SK-N-SH (cell line): ENCODE data around the gene MAOA. TPM values are rescaled to one million over a fixed set of nuclear protein-coding genes. Genes with fewer than 3 reads are reported as not detected.

Experiments
- CTCF ChIA-PET: fragments of 300-600, 350-600 bp; formaldehyde crosslinking; extraction: SDS; loops from one replicate; lab custom pipeline; 2021; lab: Yijun Ruan, JAX
- POLR2A ChIA-PET: fragments of 350-600 bp; sonication (Branson Sonifier 250); formaldehyde crosslinking; extraction: SDS; loops from one replicate; lab custom pipeline; 2020; ENCODE audit warnings: antibody characterized with exemption, inconsistent platforms; lab: Yijun Ruan, JAX
- DNase-seq: peaks from one replicate; pipeline ENCODE4 v3.0.0; 2012
- H2AFZ ChIP-seq: fragments of 200-600 bp; sonication (generic); 2 replicates; pipeline ENCODE4 v1.8.1; 2016; ENCODE audit warnings: antibody characterized with exemption, mild to moderate bottlenecking, low read depth
- H3F3A ChIP-seq: fragments of 200-600 bp; sonication (generic); replicated peaks from 2 replicates; pipeline ENCODE3; 2016; ENCODE audit warnings: antibody characterized with exemption, mild to moderate bottlenecking; ENCODE audit not compliant: insufficient read depth
- H3K27ac ChIP-seq, 2 experiments: fragments of 200-500 bp in 1 of 2; fragments of 200-600 bp in 1 of 2; sonication (Bioruptor generic) in 1 of 2; sonication (generic), shearing (Covaris generic) in 1 of 2; 2 replicates each; pipeline versions ENCODE4 v1.5.1 to v1.6.1; 2014 to 2016; ENCODE audit warnings: low read depth in 2 of 2, inconsistent platforms in 1 of 2, low read length in 1 of 2, mild to moderate bottlenecking in 1 of 2, mixed read lengths in 1 of 2
- H3K27me3 ChIP-seq: fragments of 200-600 bp; sonication (generic), shearing (Covaris generic); 2 replicates; pipeline ENCODE4 v1.6.1; 2016; ENCODE audit warnings: mixed run types; ENCODE audit not compliant: insufficient read depth
- H3K36me3 ChIP-seq, 2 experiments: fragments of 200-500 bp in 1 of 2; fragments of 200-600 bp in 1 of 2; sonication (Bioruptor generic) in 1 of 2; sonication (generic) in 1 of 2; replicated peaks in 1 of 2; 2 replicates each; pipeline versions ENCODE3 to v1.5.1; 2014 to 2016; ENCODE audit warnings: low read length in 1 of 2, mild to moderate bottlenecking in 1 of 2; ENCODE audit not compliant: insufficient read depth in 2 of 2, control insufficient read depth in 1 of 2
- H3K4me1 ChIP-seq, 2 experiments: fragments of 200-500 bp in 1 of 2; fragments of 200-600 bp in 1 of 2; sonication (Bioruptor generic) in 1 of 2; sonication (generic), shearing (Covaris generic) in 1 of 2; 2 replicates each; pipeline versions ENCODE4 v1.5.1 to v1.6.1; 2014 to 2016; ENCODE audit warnings: low read depth in 1 of 2, low read length in 1 of 2, mixed run types in 1 of 2; ENCODE audit not compliant: insufficient read depth in 2 of 2, control insufficient read depth in 1 of 2
- H3K4me2 ChIP-seq: fragments of 200-600 bp; sonication (generic), shearing (Covaris generic); 2 replicates; pipeline ENCODE4 v1.6.1; 2017; ENCODE audit warnings: mixed run types
- H3K4me3 ChIP-seq, 2 experiments: fragments of 200-500 bp in 1 of 2; fragments of 200-600 bp in 1 of 2; sonication (Bioruptor generic) in 1 of 2; sonication (generic), shearing (Covaris generic) in 1 of 2; 2 replicates each; pipeline versions ENCODE4 v1.5.1 to v1.8.1; 2014 to 2016; ENCODE audit warnings: low read depth in 2 of 2, inconsistent platforms in 1 of 2, low read length in 1 of 2, mild to moderate bottlenecking in 1 of 2, mixed read lengths in 1 of 2, moderate library complexity in 1 of 2
- H3K79me2 ChIP-seq: fragments of 200-600 bp; sonication (generic); 2 replicates; pipeline ENCODE4 v1.8.1; 2017; ENCODE audit warnings: mild to moderate bottlenecking; ENCODE audit not compliant: insufficient read depth
- H3K9ac ChIP-seq: fragments of 200-600 bp; sonication (generic); 2 replicates; pipeline ENCODE4 v1.6.1; 2017; ENCODE audit warnings: mixed run types
- H3K9me2 ChIP-seq: fragments of 200-600 bp; sonication (generic); 2 replicates; pipeline ENCODE4 v1.6.1; 2017; ENCODE audit warnings: mixed run types
- H3K9me3 ChIP-seq: fragments of 200-600 bp; sonication (generic); 2 replicates; pipeline ENCODE4 v1.6.1; 2017; ENCODE audit warnings: mixed run types, mild to moderate bottlenecking, moderate library complexity
- H4K20me1 ChIP-seq: fragments of 200-600 bp; sonication (generic); 2 replicates; pipeline ENCODE4 v1.6.1; 2017; ENCODE audit warnings: mild to moderate bottlenecking, mixed run types; ENCODE audit not compliant: insufficient read depth
- CHD2 ChIP-seq: fragments of 150-350 bp; IDR thresholded peaks from 2 replicates; pipeline ENCODE4 v1.6.1; 2018; ENCODE audit warnings: low read length; ENCODE audit not compliant: partially characterized antibody
- GABPA ChIP-seq: IDR thresholded peaks from 2 replicates; pipeline ENCODE4 v1.4.0; 2012; ENCODE audit warnings: low read depth, mild to moderate bottlenecking
- RFX5 ChIP-seq: IDR thresholded peaks from 2 replicates; pipeline ENCODE4 v1.6.1; 2012; ENCODE audit warnings: mild to moderate bottlenecking, improper control_type of control experiment, low read length
- SMC3 ChIP-seq: IDR thresholded peaks from 2 replicates; pipeline ENCODE4 v1.6.1; 2012; ENCODE audit warnings: low read depth, low read length, improper control_type of control experiment
- TEAD4 ChIP-seq: IDR thresholded peaks from 2 replicates; pipeline ENCODE4 v1.4.0; 2012; ENCODE audit warnings: mild to moderate bottlenecking, borderline replicate concordance; ENCODE audit not compliant: insufficient read depth
- YY1 ChIP-seq: IDR thresholded peaks from 2 replicates; pipeline ENCODE4 v1.4.0; 2012; ENCODE audit warnings: low read depth, mild to moderate bottlenecking
- WGBS: methylation state at CpG from one replicate; pipeline ENCODE4 v1.1.6; 2017; ENCODE audit warnings: low lambda C conversion rate; 5-methylcytosine and 5-hydroxymethylcytosine counted together
- polyA plus RNA-seq, 3 experiments: library from polyadenylated mRNA; depleted of rRNA; stranded (reverse); fragments of >200 nt; gene quantifications; 2 replicates each; pipeline ENCODE4 v1.2.3, GENCODE V29; 2012
- TF ChIP-seq, protein P1 (sequence below): fragments of 200-600 bp; sonication (generic); IDR thresholded peaks from 2 replicates; pipeline ENCODE4 v1.6.1; 2017; ENCODE audit warnings: antibody characterized with exemption, mild to moderate bottlenecking, moderate library complexity
- TF ChIP-seq, protein P2 (sequence below): IDR thresholded peaks from 2 replicates; pipeline ENCODE4 v1.6.1; 2012; ENCODE audit warnings: mild to moderate bottlenecking, low read depth, low read length, moderate library complexity

Gene MAOA
- polyA plus RNA-seq, 1 of the 3 experiments (the other 2 are of a cell fraction): 0.31 TPM

DNA sequence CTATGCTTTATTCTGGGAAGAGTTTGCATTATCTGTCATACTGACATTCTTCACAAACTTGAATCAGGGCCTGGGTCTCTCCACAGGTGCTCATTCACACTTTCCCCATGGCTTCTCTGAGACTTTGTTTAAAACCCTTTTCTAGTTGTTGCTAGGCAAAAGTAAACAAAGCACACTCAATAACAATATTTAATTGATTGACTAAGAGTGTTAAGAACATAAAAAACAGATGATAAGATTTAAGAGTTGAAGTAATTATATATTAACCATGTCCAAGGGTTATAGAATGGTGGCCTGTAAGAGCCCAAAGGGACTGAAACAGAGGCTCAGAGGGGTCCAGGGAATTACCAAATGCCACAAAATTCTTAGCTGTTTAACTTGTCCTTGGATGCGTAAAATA, 7.1 kb downstream of the MAOA start:
- POLR2A ChIA-PET: no interaction called here
- Histone ChIP-seq H3K27me3 (no peaks in the 10 kb centered on the region), H3K36me3 (no peaks in the 10 kb centered on the region), H3F3A (no peaks in the 10 kb centered on the region)
- TF ChIP-seq SMC3 (no peak), RFX5 (no peak), CHD2 (no peak), YY1 (no peak)
- TF ChIP-seq, all 33 proteins: peak for 0
- H3K4me2 ChIP-seq: no peak overlapping the region
- CTCF ChIA-PET: interaction anchor here (1.4 to 1.8 kb wide), 2 partner anchors 23 to 87 kb away, joined by 3 to 5 read pairs; no protein-coding TSS in a partner anchor
- H3K9me2 ChIP-seq: no peaks in the 10 kb centered on the region
- no peak overlapping the region for H3K27ac ChIP-seq
- no peaks in the 10 kb centered on the region for H4K20me1 ChIP-seq
- 46% methylated on average over 1 of the region's 1 CpG for whole genome bisulfite sequencing
- H3K9me3 ChIP-seq: no peaks in the 10 kb centered on the region
- no peak overlapping the region for H2AFZ ChIP-seq
- H3K4me1 ChIP-seq: no peaks in the 10 kb centered on the region; a peak in 2 of 4 replicates
- no peaks in the 10 kb centered on the region for H3K79me2 ChIP-seq
- H3K9ac ChIP-seq: no peak overlapping the region
- H3K4me3 ChIP-seq: no peak overlapping the region
- DNase-seq: no peak

DNA sequence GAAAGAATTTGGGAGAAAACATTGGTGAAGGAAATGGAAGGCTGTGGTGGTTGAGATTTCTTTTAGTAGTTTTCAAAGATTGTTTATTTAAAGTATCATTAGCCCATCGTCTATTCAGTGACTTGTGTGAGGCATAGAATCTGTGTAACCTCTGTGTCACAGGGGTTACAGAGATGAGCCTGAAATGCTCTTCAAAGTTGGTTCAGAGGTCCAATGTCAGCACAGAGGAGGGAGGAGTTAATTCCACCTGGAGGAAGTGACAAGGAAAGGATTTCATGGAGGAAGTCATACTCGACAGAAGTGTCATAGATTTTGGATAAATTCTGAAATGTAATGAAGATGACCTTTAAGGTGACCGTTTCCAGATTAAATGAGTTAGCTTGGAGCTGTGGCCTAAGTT, 8.2 kb downstream of the MAOA start:
- TF ChIP-seq, protein P1, sequence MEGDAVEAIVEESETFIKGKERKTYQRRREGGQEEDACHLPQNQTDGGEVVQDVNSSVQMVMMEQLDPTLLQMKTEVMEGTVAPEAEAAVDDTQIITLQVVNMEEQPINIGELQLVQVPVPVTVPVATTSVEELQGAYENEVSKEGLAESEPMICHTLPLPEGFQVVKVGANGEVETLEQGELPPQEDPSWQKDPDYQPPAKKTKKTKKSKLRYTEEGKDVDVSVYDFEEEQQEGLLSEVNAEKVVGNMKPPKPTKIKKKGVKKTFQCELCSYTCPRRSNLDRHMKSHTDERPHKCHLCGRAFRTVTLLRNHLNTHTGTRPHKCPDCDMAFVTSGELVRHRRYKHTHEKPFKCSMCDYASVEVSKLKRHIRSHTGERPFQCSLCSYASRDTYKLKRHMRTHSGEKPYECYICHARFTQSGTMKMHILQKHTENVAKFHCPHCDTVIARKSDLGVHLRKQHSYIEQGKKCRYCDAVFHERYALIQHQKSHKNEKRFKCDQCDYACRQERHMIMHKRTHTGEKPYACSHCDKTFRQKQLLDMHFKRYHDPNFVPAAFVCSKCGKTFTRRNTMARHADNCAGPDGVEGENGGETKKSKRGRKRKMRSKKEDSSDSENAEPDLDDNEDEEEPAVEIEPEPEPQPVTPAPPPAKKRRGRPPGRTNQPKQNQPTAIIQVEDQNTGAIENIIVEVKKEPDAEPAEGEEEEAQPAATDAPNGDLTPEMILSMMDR: no peak
- TF ChIP-seq CHD2 (no peak), GABPA (no peak), TEAD4 (no peak)
- TF ChIP-seq, protein P2, sequence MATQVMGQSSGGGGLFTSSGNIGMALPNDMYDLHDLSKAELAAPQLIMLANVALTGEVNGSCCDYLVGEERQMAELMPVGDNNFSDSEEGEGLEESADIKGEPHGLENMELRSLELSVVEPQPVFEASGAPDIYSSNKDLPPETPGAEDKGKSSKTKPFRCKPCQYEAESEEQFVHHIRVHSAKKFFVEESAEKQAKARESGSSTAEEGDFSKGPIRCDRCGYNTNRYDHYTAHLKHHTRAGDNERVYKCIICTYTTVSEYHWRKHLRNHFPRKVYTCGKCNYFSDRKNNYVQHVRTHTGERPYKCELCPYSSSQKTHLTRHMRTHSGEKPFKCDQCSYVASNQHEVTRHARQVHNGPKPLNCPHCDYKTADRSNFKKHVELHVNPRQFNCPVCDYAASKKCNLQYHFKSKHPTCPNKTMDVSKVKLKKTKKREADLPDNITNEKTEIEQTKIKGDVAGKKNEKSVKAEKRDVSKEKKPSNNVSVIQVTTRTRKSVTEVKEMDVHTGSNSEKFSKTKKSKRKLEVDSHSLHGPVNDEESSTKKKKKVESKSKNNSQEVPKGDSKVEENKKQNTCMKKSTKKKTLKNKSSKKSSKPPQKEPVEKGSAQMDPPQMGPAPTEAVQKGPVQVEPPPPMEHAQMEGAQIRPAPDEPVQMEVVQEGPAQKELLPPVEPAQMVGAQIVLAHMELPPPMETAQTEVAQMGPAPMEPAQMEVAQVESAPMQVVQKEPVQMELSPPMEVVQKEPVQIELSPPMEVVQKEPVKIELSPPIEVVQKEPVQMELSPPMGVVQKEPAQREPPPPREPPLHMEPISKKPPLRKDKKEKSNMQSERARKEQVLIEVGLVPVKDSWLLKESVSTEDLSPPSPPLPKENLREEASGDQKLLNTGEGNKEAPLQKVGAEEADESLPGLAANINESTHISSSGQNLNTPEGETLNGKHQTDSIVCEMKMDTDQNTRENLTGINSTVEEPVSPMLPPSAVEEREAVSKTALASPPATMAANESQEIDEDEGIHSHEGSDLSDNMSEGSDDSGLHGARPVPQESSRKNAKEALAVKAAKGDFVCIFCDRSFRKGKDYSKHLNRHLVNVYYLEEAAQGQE: no peak
- CTCF ChIA-PET: no interaction called here
- H2AFZ ChIP-seq: no peak overlapping the region
- no peak overlapping the region for H3K4me2 ChIP-seq
- H3K9me2 ChIP-seq: no peaks in the 10 kb centered on the region
- H3K9ac ChIP-seq: no peak overlapping the region
- no peaks in the 10 kb centered on the region for H3K36me3 ChIP-seq
- H4K20me1 ChIP-seq: no peaks in the 10 kb centered on the region
- H3K27ac ChIP-seq: no peak overlapping the region
- H3K4me1 ChIP-seq: no peaks in the 10 kb centered on the region; a peak in 1 of 4 replicates
- no peaks in the 10 kb centered on the region for H3F3A ChIP-seq
- H3K4me3 ChIP-seq: no peak overlapping the region
- H3K9me3 ChIP-seq: no peaks in the 10 kb centered on the region
- H3K27me3 ChIP-seq: no peaks in the 10 kb centered on the region
- H3K79me2 ChIP-seq: no peaks in the 10 kb centered on the region
- POLR2A ChIA-PET: no interaction called here
- no peak for DNase-seq
- 23% methylated on average over 3 of the region's 3 CpGs for WGBS
